Activated CD4-positive, alpha-beta T cell treated with anti-CD3 and anti-CD28 coated beads, Interleukin-2, amount 10 ng/mL, durations not matched to agents 24 days and 14 days (primary cell): Measurements from ENCODE around the gene SNPH. TPM values are rescaled to one million over a fixed set of nuclear protein-coding genes. Genes with fewer than 3 reads are reported as not detected.
A peak's percentile ranks its signal among the peaks of the same experiment; 100 is the strongest.

Experiments
- DNase-seq: peaks from one replicate; pipeline ENCODE4 v3.0.0; 2022
- H3K27ac Mint-ChIP-seq: one replicate; pipeline ENCODE4 v1.8.0; 2022; ENCODE audit warnings: mild to moderate bottlenecking, mixed read lengths
- H3K27me3 Mint-ChIP-seq: one replicate; pipeline ENCODE4 v1.8.0; 2022; ENCODE audit warnings: mixed read lengths
- H3K36me3 Mint-ChIP-seq: one replicate; pipeline ENCODE4 v1.8.0; 2022; ENCODE audit warnings: low read depth, mild to moderate bottlenecking, mixed read lengths
- H3K4me1 Mint-ChIP-seq: one replicate; pipeline ENCODE4 v1.8.0; 2021; ENCODE audit warnings: mixed read lengths
- H3K4me3 Mint-ChIP-seq: one replicate; pipeline ENCODE4 v1.8.0; 2022; ENCODE audit warnings: mild to moderate bottlenecking, moderate library complexity, mixed read lengths
- H3K9me3 Mint-ChIP-seq: one replicate; pipeline ENCODE4 v1.8.0; 2021; ENCODE audit warnings: mixed read lengths
- intact Hi-C: fragments of 100-400 bp; cut with micrococcal nuclease; formaldehyde crosslinking; loops from one replicate; pipeline ENCODE4 v1.15.1; 2023
- total RNA-seq: library from RNA; stranded (reverse); gene quantifications from 2 replicates; pipeline ENCODE4 v1.2.3, GENCODE V29; 2022

The SNPH gene
- total RNA-seq, 1 donor from 2014 or later, result 1.7 TPM

- Mint-ChIP-seq H3K27me3 (no peaks in the 10 kb centered on the region), H3K4me1 (peaks cover 11% of the 10 kb centered on the region), H3K4me3 (no peak overlapping the region), H3K9me3 (no peaks in the 10 kb centered on the region), H3K36me3 (peaks cover 2% of the 10 kb centered on the region), H3K27ac (no peak overlapping the region)
- DNase-seq, result no peak
- intact Hi-C loops, result no loop called here
Measured at GRCh38 chr20:1272368-1273100, 6.4 kb downstream of the SNPH start.

- intact Hi-C loops, result no loop called here
- no peaks in the 10 kb centered on the region for H3K27me3 Mint-ChIP-seq
- H3K9me3 Mint-ChIP-seq, result no peaks in the 10 kb centered on the region
- H3K36me3 Mint-ChIP-seq, result no peaks in the 10 kb centered on the region
- no peak overlapping the region for H3K27ac Mint-ChIP-seq
- H3K4me1 Mint-ChIP-seq, result peaks cover 4% of the 10 kb centered on the region
- no peak overlapping the region for H3K4me3 Mint-ChIP-seq
- no peak for DNase-seq
Measured at GRCh38 chr20:1273366-1273765, 7.3 kb downstream of the SNPH start.

- Mint-ChIP-seq H3K4me1 (no peaks in the 10 kb centered on the region), H3K27ac (no peak overlapping the region), H3K9me3 (no peaks in the 10 kb centered on the region), H3K27me3 (no peaks in the 10 kb centered on the region), H3K36me3 (no peaks in the 10 kb centered on the region), H3K4me3 (no peak overlapping the region)
- intact Hi-C loops, result no loop called here
- DNase-seq, result peak; percentile 47
Measured at GRCh38 chr20:1274485-1275311, 8.6 kb downstream of the SNPH start.

- intact Hi-C loops, result no loop called here
Measured at GRCh38 chr20:1275919-1276318, 9.8 kb downstream of the SNPH start.

GRCh38 chr20:1277529-1278322 is 11.6 kb downstream of the SNPH start:
- Mint-ChIP-seq H3K36me3 (no peaks in the 10 kb centered on the region), H3K4me3 (no peak overlapping the region), H3K27me3 (no peaks in the 10 kb centered on the region), H3K4me1 (peaks cover 4% of the 10 kb centered on the region), H3K27ac (no peak overlapping the region), H3K9me3 (no peaks in the 10 kb centered on the region)
- intact Hi-C loops, result no loop called here
- DNase-seq, result peak; percentile 48

More at GRCh38 chr20:1275919-1276318, 9.8 kb downstream of the SNPH start:
- H3K4me3 Mint-ChIP-seq, result no peak overlapping the region
- peak; percentile 49 for DNase-seq
- H3K9me3 Mint-ChIP-seq, result no peaks in the 10 kb centered on the region
- H3K4me1 Mint-ChIP-seq, result no peaks in the 10 kb centered on the region
- no peaks in the 10 kb centered on the region for H3K36me3 Mint-ChIP-seq
- no peak overlapping the region for H3K27ac Mint-ChIP-seq
- H3K27me3 Mint-ChIP-seq, result no peaks in the 10 kb centered on the region

GRCh38 chr20:1278993-1279392 is 12.9 kb downstream of the SNPH start:
- Mint-ChIP-seq H3K9me3 (no peaks in the 10 kb centered on the region), H3K36me3 (no peaks in the 10 kb centered on the region), H3K27me3 (no peaks in the 10 kb centered on the region), H3K4me3 (no peak overlapping the region), H3K27ac (no peak overlapping the region), H3K4me1 (peaks cover 4% of the 10 kb centered on the region)
- no peak for DNase-seq
- intact Hi-C loops, result no loop called here

GRCh38 chr20:1280195-1281102 is 14.4 kb downstream of the SNPH start:
- no peak overlapping the region for H3K27ac Mint-ChIP-seq
- peaks cover 2% of the 10 kb centered on the region for H3K36me3 Mint-ChIP-seq
- no peaks in the 10 kb centered on the region for H3K27me3 Mint-ChIP-seq
- DNase-seq, result peak; percentile 52
- peaks cover 4% of the 10 kb centered on the region for H3K4me1 Mint-ChIP-seq
- H3K9me3 Mint-ChIP-seq, result no peaks in the 10 kb centered on the region
- intact Hi-C loops, result no loop called here
- no peak overlapping the region for H3K4me3 Mint-ChIP-seq

GRCh38 chr20:1281279-1282057 is 15.4 kb downstream of the SNPH start:
- Mint-ChIP-seq H3K27ac (no peak overlapping the region), H3K4me1 (peaks cover 9% of the 10 kb centered on the region), H3K36me3 (peaks cover 2% of the 10 kb centered on the region), H3K4me3 (no peak overlapping the region), H3K9me3 (no peaks in the 10 kb centered on the region), H3K27me3 (no peaks in the 10 kb centered on the region)
- intact Hi-C loops, result no loop called here
- peak; percentile 51 for DNase-seq

GRCh38 chr20:1282966-1283365 is 16.9 kb downstream of the SNPH start:
- H3K36me3 Mint-ChIP-seq, result peaks cover 2% of the 10 kb centered on the region
- H3K9me3 Mint-ChIP-seq, result no peaks in the 10 kb centered on the region
- intact Hi-C loops, result no loop called here
- H3K4me1 Mint-ChIP-seq, result peaks cover 21% of the 10 kb centered on the region
- no peak overlapping the region for H3K4me3 Mint-ChIP-seq
- H3K27me3 Mint-ChIP-seq, result no peaks in the 10 kb centered on the region
- no peak overlapping the region for H3K27ac Mint-ChIP-seq
- no peak for DNase-seq

- Mint-ChIP-seq H3K4me3 (no peak overlapping the region), H3K27me3 (no peaks in the 10 kb centered on the region), H3K4me1 (peaks cover 25% of the 10 kb centered on the region), H3K9me3 (no peaks in the 10 kb centered on the region), H3K36me3 (peaks cover 4% of the 10 kb centered on the region), H3K27ac (no peak overlapping the region)
- intact Hi-C loops, result no loop called here
- DNase-seq, result no peak
Measured at GRCh38 chr20:1283522-1284510, 17.7 kb downstream of the SNPH start.

GRCh38 chr20:1286267-1287024 is 20.4 kb downstream of the SNPH start:
- peaks cover 4% of the 10 kb centered on the region for H3K36me3 Mint-ChIP-seq
- DNase-seq, result peak; percentile 79
- H3K4me3 Mint-ChIP-seq, result peak overlapping the region; percentile 82
- H3K4me1 Mint-ChIP-seq, result peaks cover 24% of the 10 kb centered on the region
- intact Hi-C loops, result no loop called here
- peak overlapping the region; percentile 86 for H3K27ac Mint-ChIP-seq
- H3K9me3 Mint-ChIP-seq, result no peaks in the 10 kb centered on the region
- H3K27me3 Mint-ChIP-seq, result no peaks in the 10 kb centered on the region
